Measurements from ENCODE around the gene ARGLU1. TPM values are rescaled to one million over a fixed set of nuclear protein-coding genes. Genes with fewer than 3 reads are reported as not detected.

The ARGLU1 gene
- total and polyA plus RNA-seq, 9 of the 15 experiments (the other 6 are each of a cell fraction or from before 2014, with no cell fraction given) = 19.3 to 99.9 (median 49.3) TPM

DNA sequence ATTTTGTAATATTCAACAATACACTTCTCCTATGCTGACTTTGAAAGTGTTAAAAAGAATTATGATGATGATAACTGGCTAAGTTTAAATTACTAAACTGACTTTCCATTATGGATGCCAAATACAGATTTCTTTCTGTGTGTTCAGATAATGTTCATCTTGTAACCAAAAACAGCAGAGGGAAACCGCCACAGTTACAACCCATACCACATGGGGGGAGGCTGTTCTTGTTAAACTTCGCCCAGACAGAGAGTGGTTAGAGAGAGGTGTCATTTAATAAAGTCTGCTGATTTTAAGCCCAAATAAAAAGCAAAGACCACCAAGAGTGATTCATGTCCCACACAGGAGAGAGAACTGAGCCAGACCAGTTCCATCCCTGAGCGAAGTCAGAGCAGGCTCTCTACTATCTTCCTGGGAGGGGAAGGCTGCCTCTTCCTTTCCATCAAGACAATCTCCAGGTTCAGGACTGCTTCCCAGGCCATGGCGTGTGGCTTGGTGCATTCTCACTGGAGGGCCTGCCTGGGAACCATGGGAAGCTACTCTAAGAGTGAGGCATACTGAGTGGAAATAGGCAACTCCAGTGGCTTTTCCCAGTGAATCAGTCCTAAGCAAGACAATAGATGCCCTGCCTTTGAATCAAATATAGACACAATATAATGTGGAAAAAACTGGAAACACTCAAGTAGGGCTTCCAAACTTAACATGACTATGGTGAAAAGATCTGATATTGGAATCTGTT is 50.7 kb downstream of the ARGLU1 start:
- TF ChIP-seq CBX8 (IDR thresholded peaks at IDR 0.05; ENCODE audit: borderline replicate concordance, extremely low read depth, low read depth, low read length, poor library complexity, severe bottlenecking) (no peak), KLF1 (tag; IDR thresholded peaks at IDR 0.05) (no peak), AFF4 (CRISPR knock-in tag; IDR thresholded peaks at IDR 0.05) (no peak), ZSCAN29 (IDR thresholded peaks at IDR 0.05) (no peak), FOXK2 (conservative IDR thresholded peaks at IDR 0.05 in 1 of 2, IDR thresholded peaks at IDR 0.05 in 1 of 2; ENCODE audit: low read depth in 2 of 2) (no peak), POLR2G (IDR thresholded peaks at IDR 0.05; ENCODE audit: low read depth, low read length) (no peak), ZFP36 (IDR thresholded peaks at IDR 0.05; ENCODE audit: low read depth, low read length, partially characterized antibody) (no peak)
- TF ChIP-seq, protein P1, sequence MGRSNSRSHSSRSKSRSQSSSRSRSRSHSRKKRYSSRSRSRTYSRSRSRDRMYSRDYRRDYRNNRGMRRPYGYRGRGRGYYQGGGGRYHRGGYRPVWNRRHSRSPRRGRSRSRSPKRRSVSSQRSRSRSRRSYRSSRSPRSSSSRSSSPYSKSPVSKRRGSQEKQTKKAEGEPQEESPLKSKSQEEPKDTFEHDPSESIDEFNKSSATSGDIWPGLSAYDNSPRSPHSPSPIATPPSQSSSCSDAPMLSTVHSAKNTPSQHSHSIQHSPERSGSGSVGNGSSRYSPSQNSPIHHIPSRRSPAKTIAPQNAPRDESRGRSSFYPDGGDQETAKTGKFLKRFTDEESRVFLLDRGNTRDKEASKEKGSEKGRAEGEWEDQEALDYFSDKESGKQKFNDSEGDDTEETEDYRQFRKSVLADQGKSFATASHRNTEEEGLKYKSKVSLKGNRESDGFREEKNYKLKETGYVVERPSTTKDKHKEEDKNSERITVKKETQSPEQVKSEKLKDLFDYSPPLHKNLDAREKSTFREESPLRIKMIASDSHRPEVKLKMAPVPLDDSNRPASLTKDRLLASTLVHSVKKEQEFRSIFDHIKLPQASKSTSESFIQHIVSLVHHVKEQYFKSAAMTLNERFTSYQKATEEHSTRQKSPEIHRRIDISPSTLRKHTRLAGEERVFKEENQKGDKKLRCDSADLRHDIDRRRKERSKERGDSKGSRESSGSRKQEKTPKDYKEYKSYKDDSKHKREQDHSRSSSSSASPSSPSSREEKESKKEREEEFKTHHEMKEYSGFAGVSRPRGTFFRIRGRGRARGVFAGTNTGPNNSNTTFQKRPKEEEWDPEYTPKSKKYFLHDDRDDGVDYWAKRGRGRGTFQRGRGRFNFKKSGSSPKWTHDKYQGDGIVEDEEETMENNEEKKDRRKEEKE (IDR thresholded peaks at IDR 0.05; ENCODE audit: borderline replicate concordance in 1 of 2, control insufficient read depth in 1 of 2, low read depth in 2 of 2, low read length in 1 of 2) = no peak
- Histone ChIP-seq H3K4me2 (ENCODE audit: insufficient read depth, low read length) (no peak overlapping the region), H3K36me3 (ENCODE audit: control insufficient read depth, insufficient read depth, low read length) (no peaks in the 10 kb centered on the region), H3K27me3 (ENCODE audit: control insufficient read depth in 2 of 2, insufficient read depth in 2 of 2, low read length in 2 of 2) (no peaks in the 10 kb centered on the region), H3K4me3 (no peak overlapping the region), H3K9me3 (replicated peaks; ENCODE audit: control insufficient read depth, insufficient read depth, low read depth, low read length) (no peaks in the 10 kb centered on the region), H3K27ac (ENCODE audit: extremely low read depth, low read depth, low read length) (no peak overlapping the region), H3K79me2 (ENCODE audit: control insufficient read depth, insufficient read depth, low read length) (no peaks in the 10 kb centered on the region), H3K4me1 (replicated peaks in 1 of 2; ENCODE audit: control insufficient read depth in 2 of 2, insufficient read depth in 2 of 2, low read length in 2 of 2) (no peaks in the 10 kb centered on the region), H3K9me1 (ENCODE audit: control insufficient read depth, insufficient read depth, low read length) (no peaks in the 10 kb centered on the region), H4K20me1 (replicated peaks; ENCODE audit: control insufficient read depth, insufficient read depth, low read length) (no peaks in the 10 kb centered on the region), H2AFZ (ENCODE audit: low read depth, low read length) (no peak overlapping the region), H3K9ac (ENCODE audit: insufficient read depth in 1 of 2, low read depth in 2 of 2, low read length in 2 of 2) (no peak overlapping the region)
- no peak for FAIRE-seq
- in situ Hi-C loops (cut with MboI) = no loop called here
- ChIA-PET CTCF (ENCODE audit: low intra/inter-chr PET ratio) (no interaction called here), POLR2A (no interaction called here)
- DNase-seq (ENCODE audit: extremely low read depth in 1 of 4, low spot score in 3 of 4) = no peak
- BruUV-seq (replicated peaks) = no TSS peak
- intact Hi-C loops (cut with micrococcal nuclease) = no loop called here
- no peak for ATAC-seq
- 3% methylated on average over 3 of the region's 4 CpGs for WGBS (ENCODE audit: insufficient coverage, low coverage, missing lambda C conversion rate)
